ENCODE measurements around the gene MYF5. TPM values are rescaled to one million over a fixed set of nuclear protein-coding genes. Genes with fewer than 3 reads are reported as not detected.

MYF5 gene
- total and polyA plus RNA-seq, 2 donors (not counting 1 experiment from before 2014, with no cell fraction given), result not detected

DNA sequence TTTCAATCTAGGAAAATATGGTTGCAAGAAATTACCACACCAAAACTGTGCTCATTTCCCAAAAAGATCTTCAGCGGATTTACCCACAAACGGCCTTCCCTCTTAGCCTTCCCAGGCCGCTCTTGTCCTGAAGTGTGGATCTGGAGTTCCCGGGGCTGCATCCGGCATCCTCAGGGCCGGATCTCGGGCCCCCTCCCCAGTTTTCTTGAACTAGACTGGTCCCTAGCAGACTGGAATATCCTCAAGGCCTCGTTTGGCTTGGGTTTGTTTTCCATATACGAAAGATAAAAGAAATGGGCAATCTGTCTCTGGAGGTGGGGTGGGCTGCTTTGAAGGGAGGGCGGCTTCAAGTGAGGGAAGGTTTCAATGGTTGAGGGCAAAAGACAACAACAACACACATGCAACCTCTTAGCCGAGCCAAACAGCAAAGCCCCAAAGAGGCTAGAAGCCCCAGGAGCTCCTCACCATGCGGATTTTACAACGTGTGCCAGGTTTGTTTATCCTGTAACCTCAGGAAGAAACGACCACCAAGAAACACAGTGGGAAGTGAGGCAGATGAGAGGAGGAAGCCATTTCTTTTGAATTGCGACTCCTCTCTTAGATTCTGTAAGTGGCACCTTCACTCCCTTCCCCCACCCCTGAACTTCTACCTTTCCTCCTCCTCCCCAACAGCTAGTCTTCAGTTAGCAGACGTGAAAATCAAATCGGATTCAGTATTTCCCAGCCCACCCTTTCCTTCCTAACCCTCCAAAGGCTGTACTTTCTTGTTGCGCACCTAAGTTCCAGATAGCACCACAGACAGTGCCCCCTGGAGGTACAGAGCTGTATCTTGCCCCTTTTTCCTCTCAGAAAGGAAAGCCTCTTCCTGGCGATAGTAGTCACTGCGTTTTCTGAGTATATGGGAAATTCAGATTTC, 6.6 kb upstream of the MYF5 start:
- Histone ChIP-seq H3K27me3 (ENCODE audit: control insufficient read depth, insufficient read depth, low read length) (no peaks in the 10 kb centered on the region), H3K4me2 (ENCODE audit: extremely low read depth, insufficient read depth, low read length) (no peak overlapping the region), H4K20me1 (ENCODE audit: control insufficient read depth, extremely low read depth, insufficient read depth, low read length) (no peaks in the 10 kb centered on the region), H3K27ac (ENCODE audit: insufficient read depth, low read length) (no peak overlapping the region), H3K4me1 (ENCODE audit: control insufficient read depth, extremely low read depth, insufficient read depth, low read length) (no peaks in the 10 kb centered on the region), H3K36me3 (ENCODE audit: control insufficient read depth, insufficient read depth, low read length) (no peaks in the 10 kb centered on the region), H3K4me3 (replicated peaks in 1 of 4; ENCODE audit: control extremely low read depth in 1 of 4, insufficient read depth in 1 of 4, low read depth in 3 of 4, low read length in 4 of 4) (no peak overlapping the region), H3K79me2 (ENCODE audit: control insufficient read depth, insufficient read depth, low read length) (no peaks in the 10 kb centered on the region), H3K9me3 (ENCODE audit: control insufficient read depth, insufficient read depth, low read depth, low read length) (no peaks in the 10 kb centered on the region), H2AFZ (ENCODE audit: low read length) (no peak overlapping the region), H3K9ac (ENCODE audit: insufficient read depth, low read length) (no peak overlapping the region)
- TF ChIP-seq EZH2 (IDR thresholded peaks at IDR 0.05; ENCODE audit: low read length, missing control alignments) (no peak), CTCF (conservative IDR thresholded peaks at IDR 0.05 in 1 of 2, IDR thresholded peaks at IDR 0.05 in 1 of 2; ENCODE audit: low read depth in 1 of 2, low read length in 2 of 2) (peak in 1 of 2 donors; percentile 29)
- DNase-seq (ENCODE audit: low read depth in 2 of 2), result no peak

GRCh38 chr12:80710727-80711449, 5.8 kb upstream of the MYF5 start:
- Histone ChIP-seq H2AFZ (ENCODE audit: low read length) (no peak overlapping the region), H3K4me2 (ENCODE audit: extremely low read depth, insufficient read depth, low read length) (no peak overlapping the region), H3K27ac (ENCODE audit: insufficient read depth, low read length) (no peak overlapping the region), H3K27me3 (ENCODE audit: control insufficient read depth, insufficient read depth, low read length) (no peaks in the 10 kb centered on the region), H3K9me3 (ENCODE audit: control insufficient read depth, insufficient read depth, low read depth, low read length) (no peaks in the 10 kb centered on the region), H3K79me2 (ENCODE audit: control insufficient read depth, insufficient read depth, low read length) (no peaks in the 10 kb centered on the region), H3K4me1 (ENCODE audit: control insufficient read depth, extremely low read depth, insufficient read depth, low read length) (no peaks in the 10 kb centered on the region), H3K36me3 (ENCODE audit: control insufficient read depth, insufficient read depth, low read length) (no peaks in the 10 kb centered on the region), H4K20me1 (ENCODE audit: control insufficient read depth, extremely low read depth, insufficient read depth, low read length) (no peaks in the 10 kb centered on the region), H3K9ac (ENCODE audit: insufficient read depth, low read length) (no peak overlapping the region), H3K4me3 (replicated peaks in 1 of 4; ENCODE audit: control extremely low read depth in 1 of 4, insufficient read depth in 1 of 4, low read depth in 3 of 4, low read length in 4 of 4) (no peak overlapping the region)
- no peak for TF ChIP-seq CTCF (conservative IDR thresholded peaks at IDR 0.05 in 1 of 2, IDR thresholded peaks at IDR 0.05 in 1 of 2; ENCODE audit: low read depth in 1 of 2, low read length in 2 of 2)
- TF ChIP-seq EZH2 (IDR thresholded peaks at IDR 0.05; ENCODE audit: low read length, missing control alignments), result no peak
- no peak for DNase-seq (ENCODE audit: low read depth in 2 of 2)

DNA sequence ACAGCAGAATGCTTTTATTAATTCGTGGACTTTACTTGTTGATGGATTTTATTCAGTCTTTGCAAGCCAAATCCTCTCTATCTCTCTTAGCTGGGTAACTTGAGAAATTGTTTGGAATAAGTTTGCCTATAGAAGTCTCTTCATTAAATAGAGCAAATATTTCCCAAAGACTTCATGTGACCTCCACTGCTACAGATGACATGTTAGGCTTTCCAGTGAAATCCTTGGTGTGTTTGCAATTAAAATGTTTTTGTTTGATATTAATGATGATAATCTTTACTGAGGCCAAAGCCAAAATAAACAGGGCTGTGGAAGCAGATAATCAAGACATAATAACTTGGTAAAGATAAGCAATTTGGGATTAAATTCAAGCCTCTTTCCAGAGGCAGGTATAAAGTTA, 4.8 kb upstream of the MYF5 start:
- Histone ChIP-seq H3K4me1 (ENCODE audit: control insufficient read depth, extremely low read depth, insufficient read depth, low read length) (no peaks in the 10 kb centered on the region), H2AFZ (ENCODE audit: low read length) (no peak overlapping the region), H3K9ac (ENCODE audit: insufficient read depth, low read length) (no peak overlapping the region), H3K27me3 (ENCODE audit: control insufficient read depth, insufficient read depth, low read length) (no peaks in the 10 kb centered on the region), H3K9me3 (ENCODE audit: control insufficient read depth, insufficient read depth, low read depth, low read length) (no peaks in the 10 kb centered on the region), H4K20me1 (ENCODE audit: control insufficient read depth, extremely low read depth, insufficient read depth, low read length) (no peaks in the 10 kb centered on the region), H3K36me3 (ENCODE audit: control insufficient read depth, insufficient read depth, low read length) (no peaks in the 10 kb centered on the region), H3K27ac (ENCODE audit: insufficient read depth, low read length) (no peak overlapping the region), H3K4me2 (ENCODE audit: extremely low read depth, insufficient read depth, low read length) (no peak overlapping the region), H3K79me2 (ENCODE audit: control insufficient read depth, insufficient read depth, low read length) (no peaks in the 10 kb centered on the region), H3K4me3 (replicated peaks in 1 of 4; ENCODE audit: control extremely low read depth in 1 of 4, insufficient read depth in 1 of 4, low read depth in 3 of 4, low read length in 4 of 4) (no peak overlapping the region)
- DNase-seq (ENCODE audit: low read depth in 2 of 2), result no peak
- TF ChIP-seq CTCF (conservative IDR thresholded peaks at IDR 0.05 in 1 of 2, IDR thresholded peaks at IDR 0.05 in 1 of 2; ENCODE audit: low read depth in 1 of 2, low read length in 2 of 2) (no peak), EZH2 (IDR thresholded peaks at IDR 0.05; ENCODE audit: low read length, missing control alignments) (no peak)
